Right lobe of liver (tissue), 4 donors: ENCODE data around the gene SULT2B1.

Source experiments
- CTCF ChIP-seq, 4 donors: fragments of 200-600 bp in 3 of 4; fragments of 450-650 bp in 1 of 4; IDR thresholded peaks; one replicate each; pipeline versions ENCODE4 v1.5.1 to v1.8.0; 2016 to 2022; ENCODE audit warnings: antibody characterized with exemption in 4 of 4, mild to moderate bottlenecking in 2 of 4
- POLR2A ChIP-seq: fragments of 450-650 bp; IDR thresholded peaks from one replicate; pipeline ENCODE4 v1.6.1; 2017; ENCODE audit warnings: antibody characterized with exemption, mild to moderate bottlenecking
- donor health status: DM: no; HTN: no; CAD: no.
- donor health status: DM: no; HTN: no; CAD: no.
- donor health status: DM: no; HTN: yes; CAD: no.

- TF ChIP-seq CTCF (IDR thresholded peaks at IDR 0.05): peak; percentile 4 to 37 (median 28)
- TF ChIP-seq POLR2A: no peak
Measured at GRCh38 chr19:48608798-48609263, 56.9 kb downstream of the SULT2B1 start.
